ENCODE measurements around the gene LTBP4. TPM values are rescaled to one million over a fixed set of nuclear protein-coding genes. Genes with fewer than 3 reads are reported as not detected.
"Not testable (repeated sequence)": the region's sequence is repeated elsewhere in the genome, so short reads cannot be mapped to it uniquely, and the experiment has no call there.

Gene LTBP4
- total and polyA plus RNA-seq, 2 experiments from 2014 or later, result 50.2 to 163 TPM

DNA sequence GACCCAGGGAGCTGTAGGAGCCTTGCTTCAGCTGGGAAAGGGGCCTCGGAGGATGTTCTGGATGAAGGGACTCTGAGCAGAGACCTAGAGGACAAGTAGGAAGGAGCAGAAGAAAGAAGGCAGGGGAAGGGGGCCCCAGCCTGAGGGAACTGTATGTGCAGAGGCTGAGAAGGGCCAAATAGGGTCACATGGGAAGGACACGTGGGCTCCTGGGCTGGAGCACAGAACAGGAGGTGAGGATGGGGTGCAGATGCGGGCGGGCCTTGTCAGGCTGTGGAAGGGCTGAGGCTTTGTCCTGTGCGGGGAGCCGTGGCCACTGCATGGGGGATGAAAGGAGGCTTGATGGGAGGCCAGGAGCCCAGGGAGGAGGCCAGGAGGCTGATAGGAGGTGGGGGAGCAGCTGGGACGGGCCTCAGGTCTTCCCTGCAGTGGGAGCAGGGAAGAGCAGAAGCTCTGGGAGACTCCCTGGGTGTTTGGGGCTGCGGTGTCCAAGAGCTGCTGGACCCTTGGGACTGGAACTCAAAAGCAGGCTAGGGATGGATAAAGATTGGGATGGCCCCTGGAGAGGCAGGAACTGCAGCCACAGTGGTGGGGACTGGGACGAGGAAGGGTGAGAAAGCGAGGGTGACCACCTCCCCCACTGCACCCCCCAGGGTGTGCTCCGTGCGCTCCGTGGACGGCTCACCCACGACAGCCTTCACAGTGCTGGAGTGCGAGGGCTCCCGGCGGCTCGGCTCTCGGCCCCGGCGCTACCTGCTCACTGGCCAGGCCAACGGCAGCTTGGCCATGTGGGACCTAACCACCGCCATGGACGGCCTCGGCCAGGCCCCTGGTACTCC is 11.4 kb upstream of the LTBP4 start:
- Histone ChIP-seq H3K36me3 (replicated peaks; ENCODE audit: insufficient read depth, low read depth) (no peaks in the 10 kb centered on the region), H3K4me2 (no peak overlapping the region), H3K9me2 (replicated peaks; ENCODE audit: insufficient read depth) (no peaks in the 10 kb centered on the region), H4K20me1 (ENCODE audit: insufficient read depth, poor library complexity, severe bottlenecking) (no peaks in the 10 kb centered on the region), H3K4me3 (no peak overlapping the region), H3K79me2 (no peaks in the 10 kb centered on the region), H3K4me1 (ENCODE audit: insufficient read depth) (no peaks in the 10 kb centered on the region), H3K27me3 (no peaks in the 10 kb centered on the region), H2AFZ (no peak overlapping the region), H3K27ac (no peak overlapping the region), H3K9me3 (ENCODE audit: low read depth) (no peaks in the 10 kb centered on the region)
- 97% methylated on average over 20 of the region's 26 CpGs for WGBS (ENCODE audit: low lambda C conversion rate, missing lambda C conversion rate)
- no peak for DNase-seq (ENCODE audit: low spot score)
- TF ChIP-seq EZH2 (IDR thresholded peaks at IDR 0.05; ENCODE audit: borderline replicate concordance) (no peak), EZH2phosphoT487 (IDR thresholded peaks at IDR 0.05; ENCODE audit: low read depth, severe bottlenecking, unreplicated experiment) (no peak)
- TF ChIP-seq, protein P1, sequence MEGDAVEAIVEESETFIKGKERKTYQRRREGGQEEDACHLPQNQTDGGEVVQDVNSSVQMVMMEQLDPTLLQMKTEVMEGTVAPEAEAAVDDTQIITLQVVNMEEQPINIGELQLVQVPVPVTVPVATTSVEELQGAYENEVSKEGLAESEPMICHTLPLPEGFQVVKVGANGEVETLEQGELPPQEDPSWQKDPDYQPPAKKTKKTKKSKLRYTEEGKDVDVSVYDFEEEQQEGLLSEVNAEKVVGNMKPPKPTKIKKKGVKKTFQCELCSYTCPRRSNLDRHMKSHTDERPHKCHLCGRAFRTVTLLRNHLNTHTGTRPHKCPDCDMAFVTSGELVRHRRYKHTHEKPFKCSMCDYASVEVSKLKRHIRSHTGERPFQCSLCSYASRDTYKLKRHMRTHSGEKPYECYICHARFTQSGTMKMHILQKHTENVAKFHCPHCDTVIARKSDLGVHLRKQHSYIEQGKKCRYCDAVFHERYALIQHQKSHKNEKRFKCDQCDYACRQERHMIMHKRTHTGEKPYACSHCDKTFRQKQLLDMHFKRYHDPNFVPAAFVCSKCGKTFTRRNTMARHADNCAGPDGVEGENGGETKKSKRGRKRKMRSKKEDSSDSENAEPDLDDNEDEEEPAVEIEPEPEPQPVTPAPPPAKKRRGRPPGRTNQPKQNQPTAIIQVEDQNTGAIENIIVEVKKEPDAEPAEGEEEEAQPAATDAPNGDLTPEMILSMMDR (IDR thresholded peaks at IDR 0.05; ENCODE audit: poor library complexity), result no peak

DNA sequence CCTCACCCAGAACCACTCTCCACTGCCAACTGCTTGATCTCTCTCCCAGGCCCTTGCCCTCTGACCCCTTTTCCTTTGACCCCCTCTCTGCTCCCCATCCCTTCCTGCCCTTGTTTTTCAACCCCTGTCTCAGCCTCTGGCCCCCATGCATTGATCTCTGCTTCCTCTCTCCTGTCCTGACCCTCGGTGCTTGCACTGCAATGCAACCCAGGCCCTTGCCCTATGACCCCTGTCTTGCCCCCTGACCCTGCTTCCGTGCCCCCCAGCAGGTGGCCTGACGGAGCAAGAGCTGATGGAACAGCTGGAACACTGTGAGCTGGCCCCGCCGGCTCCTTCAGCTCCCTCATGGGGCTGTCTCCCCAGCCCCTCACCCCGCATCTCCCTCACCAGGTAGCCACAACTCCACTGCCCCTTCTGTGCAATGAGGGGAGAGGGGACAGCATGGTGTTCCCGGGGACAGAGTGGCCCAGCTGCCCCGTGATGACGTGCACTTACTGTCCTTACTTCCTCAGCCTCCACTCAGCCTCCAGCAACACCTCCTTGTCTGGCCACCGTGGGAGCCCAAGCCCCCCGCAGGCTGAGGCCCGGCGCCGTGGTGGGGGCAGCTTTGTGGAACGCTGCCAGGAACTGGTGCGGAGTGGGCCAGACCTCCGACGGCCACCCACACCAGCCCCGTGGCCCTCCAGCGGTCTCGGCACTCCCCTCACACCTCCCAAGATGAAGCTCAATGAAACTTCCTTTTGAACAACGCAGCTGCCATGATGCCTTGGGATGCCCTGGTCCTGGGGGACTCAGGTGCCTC is 10.5 kb upstream of the LTBP4 start:
- H3K27me3 ChIP-seq, result no peaks in the 10 kb centered on the region
- no peaks in the 10 kb centered on the region for H3K4me1 ChIP-seq (ENCODE audit: insufficient read depth)
- TF ChIP-seq EZH2 (IDR thresholded peaks at IDR 0.05; ENCODE audit: borderline replicate concordance) (no peak), EZH2phosphoT487 (IDR thresholded peaks at IDR 0.05; ENCODE audit: low read depth, severe bottlenecking, unreplicated experiment) (no peak)
- TF ChIP-seq, protein P1 (IDR thresholded peaks at IDR 0.05; ENCODE audit: poor library complexity), result no peak
- 94% methylated on average over 22 of the region's 22 CpGs for WGBS (ENCODE audit: low lambda C conversion rate, missing lambda C conversion rate)
- no peak overlapping the region for H3K27ac ChIP-seq
- no peak for DNase-seq (ENCODE audit: low spot score)
- H3K79me2 ChIP-seq, result no peaks in the 10 kb centered on the region
- no peak overlapping the region for H3K4me2 ChIP-seq
- no peaks in the 10 kb centered on the region for H3K9me3 ChIP-seq (ENCODE audit: low read depth)
- H3K9me2 ChIP-seq (replicated peaks; ENCODE audit: insufficient read depth), result no peaks in the 10 kb centered on the region
- H2AFZ ChIP-seq, result no peak overlapping the region
- H3K36me3 ChIP-seq (replicated peaks; ENCODE audit: insufficient read depth, low read depth), result no peaks in the 10 kb centered on the region
- H4K20me1 ChIP-seq (ENCODE audit: insufficient read depth, poor library complexity, severe bottlenecking), result no peaks in the 10 kb centered on the region
- no peak overlapping the region for H3K4me3 ChIP-seq

DNA sequence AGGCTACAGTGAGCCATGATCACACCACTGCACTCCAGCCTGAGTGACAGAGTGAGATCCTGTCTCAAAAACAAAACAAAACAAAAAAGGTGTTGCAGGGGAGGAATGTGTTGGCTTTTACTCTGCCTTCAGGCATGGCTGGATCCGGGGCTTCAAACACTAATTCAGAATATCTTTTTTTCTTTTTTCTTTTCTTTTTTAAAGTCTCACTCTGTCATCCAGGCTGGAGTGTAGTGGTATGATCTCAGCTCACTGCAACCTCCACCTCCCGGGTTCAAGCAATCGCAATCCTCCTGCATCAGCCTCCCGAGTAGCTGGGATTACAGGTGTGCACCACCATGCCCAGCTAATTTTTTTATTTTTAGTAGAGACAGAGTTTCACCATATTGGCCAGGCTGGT is 9.4 kb upstream of the LTBP4 start:
- H3K27ac ChIP-seq; H2AFZ ChIP-seq; H3K79me2 ChIP-seq; H3K27me3 ChIP-seq; H3K9me2 ChIP-seq (replicated peaks; ENCODE audit: insufficient read depth); H3K4me3 ChIP-seq; H3K4me1 ChIP-seq (ENCODE audit: insufficient read depth); H3K9me3 ChIP-seq (ENCODE audit: low read depth); H4K20me1 ChIP-seq (ENCODE audit: insufficient read depth, poor library complexity, severe bottlenecking); H3K4me2 ChIP-seq; DNase-seq (ENCODE audit: low spot score); H3K36me3 ChIP-seq (replicated peaks; ENCODE audit: insufficient read depth, low read depth): not testable (repeated sequence)
- WGBS (ENCODE audit: low lambda C conversion rate, missing lambda C conversion rate), result 86% methylated on average over 4 of the region's 4 CpGs

DNA sequence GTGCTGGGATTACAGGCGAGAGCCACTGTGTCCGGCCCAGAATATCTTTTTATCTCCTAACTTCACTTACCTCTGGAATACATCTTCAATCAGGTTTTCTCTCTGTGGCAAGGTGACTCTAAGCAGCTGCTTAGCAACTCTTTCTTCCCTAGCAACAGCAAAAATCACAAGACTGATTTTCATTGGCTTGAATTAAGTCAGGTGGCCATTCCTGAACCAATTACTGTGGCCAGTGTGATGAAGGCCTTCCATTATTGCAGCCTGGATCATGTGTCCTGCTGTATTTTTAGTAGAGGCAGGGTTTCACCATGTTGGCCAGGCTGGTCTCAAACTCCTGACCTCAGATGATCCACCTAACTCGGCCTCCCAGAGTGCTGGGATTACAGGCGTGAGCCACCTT is 9.0 kb upstream of the LTBP4 start:
- H3K27ac ChIP-seq, result no peak overlapping the region
- no peaks in the 10 kb centered on the region for H4K20me1 ChIP-seq (ENCODE audit: insufficient read depth, poor library complexity, severe bottlenecking)
- H3K79me2 ChIP-seq, result no peaks in the 10 kb centered on the region
- peaks cover 6% of the 10 kb centered on the region for H3K27me3 ChIP-seq
- no peaks in the 10 kb centered on the region for H3K9me3 ChIP-seq (ENCODE audit: low read depth)
- no peaks in the 10 kb centered on the region for H3K9me2 ChIP-seq (replicated peaks; ENCODE audit: insufficient read depth)
- TF ChIP-seq EZH2phosphoT487 (IDR thresholded peaks at IDR 0.05; ENCODE audit: low read depth, severe bottlenecking, unreplicated experiment) (no peak), EZH2 (IDR thresholded peaks at IDR 0.05; ENCODE audit: borderline replicate concordance) (no peak)
- TF ChIP-seq, protein P1 (IDR thresholded peaks at IDR 0.05; ENCODE audit: poor library complexity), result no peak
- H3K4me1 ChIP-seq (ENCODE audit: insufficient read depth), result peaks cover 1% of the 10 kb centered on the region
- H2AFZ ChIP-seq, result no peak overlapping the region
- no peak overlapping the region for H3K4me2 ChIP-seq
- no peaks in the 10 kb centered on the region for H3K36me3 ChIP-seq (replicated peaks; ENCODE audit: insufficient read depth, low read depth)
- no peak for DNase-seq (ENCODE audit: low spot score)
- no peak overlapping the region for H3K4me3 ChIP-seq
- 86% methylated on average over 4 of the region's 4 CpGs for WGBS (ENCODE audit: low lambda C conversion rate, missing lambda C conversion rate)

All from hepatocyte (in vitro differentiated cells).